Measurements from ENCODE around the gene CTDSP1.

The CTDSP1 gene

GRCh38 chr2:218400167-218400929 is 680 bp downstream of the CTDSP1 start:
- FAIRE-seq = no peak

GRCh38 chr2:218400930-218401881 is 1.5 kb downstream of the CTDSP1 start:
- FAIRE-seq = no peak

GRCh38 chr2:218401890-218402289 is 2.2 kb downstream of the CTDSP1 start:
- FAIRE-seq = no peak

- no peak for FAIRE-seq
Observed at GRCh38 chr2:218402491-218402901, 2.8 kb downstream of the CTDSP1 start.

- FAIRE-seq = no peak
Observed at GRCh38 chr2:218402911-218403411, 3.3 kb downstream of the CTDSP1 start.

GRCh38 chr2:218403810-218404209 is 4.1 kb downstream of the CTDSP1 start:
- no peak for FAIRE-seq

- no peak for FAIRE-seq
Observed at GRCh38 chr2:218404351-218405085, 4.8 kb downstream of the CTDSP1 start.

- no peak for FAIRE-seq
Observed at GRCh38 chr2:218405086-218405745, 5.5 kb downstream of the CTDSP1 start.

GRCh38 chr2:218405746-218406208 is 6.1 kb downstream of the CTDSP1 start:
- no peak for FAIRE-seq

GRCh38 chr2:218406209-218406948 is 6.7 kb downstream of the CTDSP1 start:
- FAIRE-seq = peak; percentile 47

- FAIRE-seq = no peak
Observed at GRCh38 chr2:218406949-218407618, 7.4 kb downstream of the CTDSP1 start.

GRCh38 chr2:218407717-218408116 is 8.0 kb downstream of the CTDSP1 start:
- FAIRE-seq = no peak

- no peak for FAIRE-seq
Observed at GRCh38 chr2:218418321-218418716, 18.7 kb downstream of the CTDSP1 start.

GRCh38 chr2:218418717-218419458 is 19.2 kb downstream of the CTDSP1 start, which contains the start of gene VIL1:
Gene VIL1, plus strand, starts transcription at chr2:218419123. Its CDS starts 4,656 bp downstream, at chr2:218423779.
- no peak for FAIRE-seq

GRCh38 chr2:218419630-218420216 is 20.1 kb downstream of the CTDSP1 start:
- no peak for FAIRE-seq

- no peak for FAIRE-seq
Observed at GRCh38 chr2:218421027-218421426, 21.4 kb downstream of the CTDSP1 start.

- FAIRE-seq = no peak
Observed at GRCh38 chr2:218422403-218423086, 22.9 kb downstream of the CTDSP1 start.

- no peak for FAIRE-seq
Observed at GRCh38 chr2:218423584-218423983, 23.9 kb downstream of the CTDSP1 start.

GRCh38 chr2:218425531-218425930 is 25.9 kb downstream of the CTDSP1 start:
- FAIRE-seq = no peak
